DMS114 treated with DMSO at 0.1 percent for 48 hours (cell line): ENCODE data around the gene FAM13B.
"Not testable (repeated sequence)": the region's sequence is repeated elsewhere in the genome, so short reads cannot be mapped to it uniquely, and the experiment has no call there.

Experiments
- DNase-seq: peaks from one replicate; lab custom pipeline; 2025; ENCODE audit not compliant: unreplicated experiment; lab: John Stamatoyannopoulos, UW

Gene FAM13B

DNA sequence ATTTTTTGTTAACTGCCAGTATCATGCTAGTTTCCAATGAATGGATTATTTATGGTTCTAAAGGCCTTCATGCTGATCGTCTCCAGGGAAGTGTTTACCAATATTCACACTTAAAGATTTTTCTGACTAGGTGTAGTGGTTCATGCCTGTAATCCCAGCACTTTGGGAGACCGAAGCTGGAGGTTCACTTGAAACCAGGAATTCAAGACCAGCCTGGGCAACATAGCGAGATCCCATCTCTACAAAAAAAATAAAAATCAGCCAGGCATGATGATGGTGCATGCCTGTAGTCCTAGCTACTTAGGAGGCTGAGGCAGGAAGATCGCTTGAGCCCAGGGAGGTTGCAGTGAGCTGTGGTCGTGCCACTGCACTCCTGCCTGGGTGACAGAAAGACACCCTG, 43.5 kb downstream of the FAM13B start:
- no peak for DNase-seq

DNA sequence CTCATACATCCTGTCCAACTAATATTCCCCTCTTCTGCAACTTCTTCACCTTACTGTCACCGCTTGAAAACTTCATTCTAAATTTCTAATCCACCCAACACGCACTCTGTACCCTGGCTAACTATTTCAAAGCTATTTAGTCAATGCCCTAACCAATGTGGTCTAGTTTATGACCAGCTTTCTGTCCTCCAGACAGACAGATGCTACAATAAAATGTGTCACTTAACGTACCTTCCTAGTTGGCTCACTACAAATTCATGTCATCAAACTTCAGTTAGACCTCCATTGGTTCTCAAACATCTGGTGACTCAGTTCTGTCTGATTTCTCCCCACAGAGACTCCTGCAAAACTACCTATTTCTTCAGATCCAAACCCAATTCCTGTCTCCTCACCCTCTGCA, 57.7 kb downstream of the FAM13B start:
- no peak for DNase-seq

DNA sequence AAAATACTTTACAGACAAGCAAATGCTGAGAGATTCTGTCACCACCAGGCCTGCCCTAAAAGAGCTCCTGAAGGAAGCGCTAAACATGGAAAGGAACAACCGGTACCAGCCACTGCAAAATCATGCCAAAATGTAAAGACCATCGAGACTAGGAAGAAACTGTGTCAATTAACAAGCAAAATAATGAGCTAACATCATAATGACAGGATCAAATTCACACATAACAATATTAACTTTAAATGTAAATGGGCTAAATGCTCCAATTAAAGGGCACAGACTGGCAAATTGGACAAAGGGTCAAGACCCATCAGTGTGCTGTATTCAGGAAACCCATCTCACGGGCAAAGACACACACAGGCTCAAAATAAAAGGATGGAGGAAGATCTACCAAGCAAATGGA, 62.5 kb downstream of the FAM13B start:
- not testable (repeated sequence) for DNase-seq

DNA sequence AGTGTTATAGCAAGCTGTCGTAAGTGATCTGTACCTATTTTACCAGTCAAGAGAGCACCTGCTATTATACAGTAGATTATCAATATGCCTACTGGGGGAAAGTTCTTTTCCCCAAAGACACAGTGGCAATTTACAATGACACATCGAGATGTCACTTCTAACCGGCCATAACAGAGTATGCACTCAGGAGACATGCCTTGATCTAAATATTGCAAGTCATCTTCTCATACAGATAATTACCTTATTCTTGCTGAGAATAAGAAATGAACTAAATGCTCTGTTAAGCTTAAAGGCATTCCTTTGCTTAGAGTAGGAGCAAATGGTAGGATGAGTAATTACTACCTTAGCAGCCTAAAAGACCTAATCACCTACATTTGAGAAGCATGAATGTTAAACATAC, 72.1 kb downstream of the FAM13B start:
- no peak for DNase-seq

DNA sequence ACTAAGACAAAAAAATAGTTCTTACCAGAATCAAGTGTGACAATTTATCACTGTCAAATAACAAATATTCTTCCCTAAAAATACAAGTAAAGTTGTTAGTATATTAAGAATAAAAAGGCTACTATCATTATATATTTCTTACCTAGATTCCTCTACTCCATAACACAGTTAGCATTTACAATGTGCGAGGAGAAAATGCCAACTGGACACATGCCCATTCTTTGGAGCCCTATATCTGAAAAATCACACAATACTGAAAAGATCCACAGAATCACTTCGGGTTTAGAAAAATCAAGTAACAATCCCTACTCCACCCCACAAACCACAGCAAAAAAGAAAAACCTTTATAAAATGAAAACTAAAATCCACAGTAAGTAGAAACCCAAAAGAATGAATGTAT, 72.7 kb downstream of the FAM13B start:
- no peak for DNase-seq

DNA sequence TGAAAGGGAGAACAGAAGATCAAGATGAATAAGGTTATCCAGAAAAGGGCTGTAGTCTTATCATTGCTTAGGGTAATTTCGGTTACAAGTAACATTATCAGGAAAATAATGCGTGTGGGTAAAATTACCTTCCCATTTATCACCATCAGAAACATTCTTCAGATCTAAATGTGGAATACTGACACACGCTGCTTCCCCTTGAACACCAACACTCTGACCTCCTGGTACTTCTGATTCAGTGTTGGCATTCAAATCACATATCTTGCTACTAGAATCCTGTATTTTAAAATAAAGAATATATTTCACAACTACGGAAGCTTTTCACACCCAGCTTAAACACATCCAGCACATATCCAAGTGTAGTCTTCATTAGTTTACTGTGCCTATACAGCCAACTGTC, 73.4 kb downstream of the FAM13B start:
- DNase-seq, result no peak

DNA sequence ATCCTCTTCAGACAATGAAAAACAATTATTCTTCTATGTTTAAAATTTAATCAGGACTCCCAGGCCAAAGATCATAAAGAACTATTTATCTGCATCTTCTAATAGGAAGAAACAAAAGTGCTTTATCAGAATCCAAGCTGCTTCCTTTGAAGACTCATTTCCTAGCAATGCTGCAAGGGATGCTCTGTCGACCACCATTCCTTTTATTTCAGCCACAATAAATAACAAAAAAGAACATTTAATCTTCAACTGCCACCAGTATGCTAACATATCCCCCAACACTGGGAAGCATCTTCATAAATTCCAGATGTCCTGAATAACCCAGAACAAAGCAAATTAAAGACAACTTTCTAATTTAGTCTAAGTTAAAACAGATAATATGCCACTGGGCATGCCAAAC, 74.9 kb downstream of the FAM13B start:
- DNase-seq, result no peak

DNA sequence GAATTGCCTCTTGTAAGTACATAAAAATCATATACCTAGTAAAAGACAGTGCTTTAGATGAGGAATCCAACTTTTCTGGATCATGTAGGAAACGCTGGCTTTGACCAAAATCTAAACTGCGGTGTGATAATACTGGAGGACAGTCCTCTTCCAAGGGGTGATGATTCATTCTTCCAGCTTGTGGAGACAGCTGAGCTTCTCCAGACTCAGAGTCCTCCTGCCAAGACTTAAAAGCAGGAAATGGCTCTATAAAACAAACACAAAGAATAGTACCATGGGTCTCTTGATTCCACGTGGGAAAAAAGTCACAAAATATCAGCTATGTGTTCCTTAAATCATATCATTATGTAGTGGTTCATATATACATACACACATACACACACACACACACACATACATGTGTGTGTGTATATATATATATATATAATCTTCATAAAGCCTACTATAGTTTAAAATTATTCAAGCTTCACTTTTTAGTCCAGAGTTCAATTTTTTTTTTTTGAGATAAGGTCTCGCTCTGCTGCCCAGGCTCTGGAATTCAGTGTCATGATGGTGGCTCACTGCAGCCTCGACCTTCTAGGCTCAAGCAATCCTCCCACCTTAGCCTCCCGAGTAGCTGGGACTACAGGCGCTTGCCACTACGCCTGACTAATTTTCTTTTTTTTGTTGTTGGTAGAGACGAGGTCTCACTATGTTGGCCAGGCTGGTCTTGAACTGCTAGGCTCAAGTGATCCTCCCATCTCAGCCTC, 78.6 kb downstream of the FAM13B start:
- no peak for DNase-seq

DNA sequence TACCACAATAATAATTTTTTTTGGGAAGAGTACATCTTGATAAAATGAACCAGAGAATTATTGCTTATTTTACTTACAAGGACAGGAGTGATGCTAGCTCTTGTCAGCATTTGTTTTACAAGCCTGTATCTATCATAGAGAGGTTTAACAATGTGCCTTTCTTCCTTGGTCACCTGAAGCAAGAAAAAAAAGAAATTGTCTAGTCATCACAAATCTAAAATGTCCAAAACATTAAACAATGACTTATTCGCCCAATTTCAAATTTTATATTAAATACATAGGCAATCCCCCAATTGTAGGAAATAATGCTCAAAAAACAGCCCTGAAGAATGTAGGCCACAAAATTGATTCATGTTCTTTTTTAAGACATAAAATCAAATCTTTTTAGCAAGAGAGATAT, 87.1 kb downstream of the FAM13B start:
- DNase-seq, result no peak

DNA sequence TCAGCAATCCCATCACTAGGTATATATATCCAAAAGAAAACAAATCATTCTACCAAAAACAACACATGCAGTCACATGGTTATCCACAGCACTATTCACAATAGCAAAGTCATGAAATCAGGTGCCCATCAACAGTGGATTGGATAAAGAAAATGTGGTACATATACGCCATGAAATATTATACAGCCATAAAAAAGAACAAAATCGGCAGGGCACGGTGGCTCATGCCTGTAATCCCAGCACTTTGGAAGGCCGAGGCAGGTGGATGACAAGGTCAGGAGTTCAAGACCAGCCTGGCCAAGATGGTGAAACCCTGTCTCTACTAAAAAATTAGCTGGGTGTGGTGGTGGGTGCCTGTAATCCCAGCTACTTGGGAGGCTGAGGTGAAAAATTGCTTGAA, 88.6 kb downstream of the FAM13B start:
- not testable (repeated sequence) for DNase-seq

DNA sequence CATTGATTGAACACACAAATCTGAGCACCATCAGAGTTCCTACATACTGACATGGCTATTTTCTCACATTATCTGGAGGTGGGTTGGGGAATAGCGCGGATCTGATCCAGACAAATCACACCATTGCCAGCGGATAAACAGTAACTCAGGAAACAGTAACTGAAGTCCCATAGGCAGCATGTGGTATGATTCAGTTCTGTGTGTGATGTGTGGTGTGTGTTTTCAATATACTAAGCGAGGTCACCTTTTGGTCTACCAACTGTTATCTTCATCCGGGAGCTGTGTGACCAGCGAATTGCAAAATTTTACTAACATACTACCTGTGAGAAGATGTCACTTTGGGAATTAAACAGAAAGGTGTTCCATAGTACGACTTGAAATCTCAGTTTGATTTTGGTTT, 93.5 kb downstream of the FAM13B start:
- no peak for DNase-seq

DNA sequence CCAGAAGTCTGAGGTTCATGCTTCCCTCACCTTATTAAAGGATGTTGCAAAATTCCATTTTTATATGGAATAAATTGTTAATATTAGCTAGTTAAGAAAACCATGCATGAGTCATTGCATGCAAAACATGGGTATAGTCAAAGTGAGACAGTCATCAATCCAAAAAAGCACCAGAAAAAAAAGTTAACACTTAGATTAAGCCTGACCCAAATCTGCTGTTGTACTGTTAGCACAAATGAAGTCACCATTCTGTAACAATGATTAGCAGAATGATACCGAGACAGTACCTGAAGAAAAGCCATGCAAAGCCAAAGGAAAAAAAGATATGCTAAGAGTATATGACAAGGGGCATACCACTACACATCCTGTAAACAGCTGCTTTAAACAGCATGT, 94.1 kb downstream of the FAM13B start:
- no peak for DNase-seq

DNA sequence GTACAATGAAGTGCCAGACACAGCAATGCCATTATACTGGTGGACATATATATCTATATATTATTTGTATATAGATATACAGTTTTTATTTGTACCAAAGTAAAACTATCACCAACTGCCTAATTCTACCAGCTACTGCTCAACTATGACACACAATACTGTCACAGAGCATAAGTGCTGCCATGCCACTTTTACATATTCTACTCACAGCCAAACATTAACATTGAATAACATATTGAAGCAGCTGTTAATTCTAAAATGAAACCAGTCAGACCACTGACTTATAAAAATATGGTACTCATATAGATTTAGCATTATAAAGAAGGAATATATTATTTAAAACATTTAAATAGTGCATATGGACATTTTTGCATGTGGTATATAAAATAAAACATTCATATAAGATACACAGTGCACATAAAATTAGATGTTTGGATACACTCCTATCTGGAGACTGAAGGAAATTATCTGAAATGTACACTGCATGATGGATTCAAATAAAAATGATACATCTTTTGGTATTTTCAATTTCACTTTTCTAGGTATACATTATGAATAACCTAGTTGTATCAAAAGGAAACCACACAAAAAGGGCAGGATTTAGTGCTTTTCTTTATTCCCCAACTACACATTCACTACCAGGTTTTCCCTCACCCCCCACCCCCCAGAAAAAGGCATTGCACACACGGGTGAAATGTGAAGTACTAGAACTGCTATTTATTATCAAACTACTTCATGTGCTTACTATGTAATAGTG, 94.7 kb downstream of the FAM13B start:
- no peak for DNase-seq

DNA sequence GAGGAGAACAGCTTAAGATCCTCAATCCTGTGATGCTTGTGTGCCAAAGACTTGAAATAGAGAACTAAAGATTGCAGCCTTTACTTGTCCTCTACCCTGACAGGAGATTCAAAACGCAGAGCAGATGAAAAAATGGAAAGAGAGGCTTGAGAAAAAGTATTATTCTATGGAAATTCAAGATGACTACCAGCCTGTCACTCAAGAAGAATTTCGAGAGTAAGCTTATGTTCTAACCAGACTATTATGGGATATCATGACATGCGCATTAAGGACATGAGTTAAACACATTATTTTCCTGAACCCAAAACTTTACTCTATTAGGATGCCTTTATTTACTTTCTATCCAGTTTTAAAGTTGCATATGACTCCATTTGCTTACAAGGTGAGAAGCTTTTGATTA, 97.2 kb downstream of the FAM13B start:
- DNase-seq, result no peak

DNA sequence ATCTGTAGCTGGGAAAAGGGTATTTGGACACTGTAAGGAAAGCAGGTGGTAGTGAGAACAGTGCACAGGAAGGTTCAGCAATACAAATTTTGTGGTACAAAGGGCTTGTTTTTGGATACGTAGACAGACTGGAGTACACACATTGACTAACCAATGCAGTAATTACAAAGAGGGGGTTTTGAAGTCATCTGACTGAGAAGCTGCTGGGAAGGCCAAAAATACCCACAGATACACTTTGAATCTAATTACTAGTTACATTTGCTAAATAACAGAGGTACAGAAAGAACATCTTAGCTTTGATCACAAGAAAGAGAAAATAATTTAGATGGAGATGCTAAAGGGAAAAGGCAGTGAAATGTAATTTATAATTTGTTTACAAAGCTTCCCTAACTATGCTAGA, 97.7 kb downstream of the FAM13B start:
- DNase-seq, result no peak

DNA sequence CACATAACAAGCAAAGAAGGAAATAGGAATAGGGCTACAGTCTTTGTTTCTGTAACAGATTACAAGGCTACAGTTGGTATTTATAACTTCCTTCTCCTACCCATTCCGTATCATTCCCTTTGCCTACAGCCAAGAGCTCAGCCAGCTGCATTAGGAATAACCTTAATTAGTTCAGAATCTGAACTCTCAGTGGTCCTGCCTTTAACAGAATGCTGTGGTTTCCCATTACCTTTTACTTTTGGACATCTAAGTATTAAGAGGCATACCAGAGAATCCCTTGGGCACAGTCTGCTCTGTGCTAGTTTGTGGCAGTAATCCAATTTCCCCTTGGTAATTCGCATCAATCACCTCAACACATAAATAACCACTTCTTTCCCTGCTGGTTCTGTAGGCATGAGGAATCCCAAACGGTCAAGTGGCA, 99.4 kb downstream of the FAM13B start:
- no peak for DNase-seq

DNA sequence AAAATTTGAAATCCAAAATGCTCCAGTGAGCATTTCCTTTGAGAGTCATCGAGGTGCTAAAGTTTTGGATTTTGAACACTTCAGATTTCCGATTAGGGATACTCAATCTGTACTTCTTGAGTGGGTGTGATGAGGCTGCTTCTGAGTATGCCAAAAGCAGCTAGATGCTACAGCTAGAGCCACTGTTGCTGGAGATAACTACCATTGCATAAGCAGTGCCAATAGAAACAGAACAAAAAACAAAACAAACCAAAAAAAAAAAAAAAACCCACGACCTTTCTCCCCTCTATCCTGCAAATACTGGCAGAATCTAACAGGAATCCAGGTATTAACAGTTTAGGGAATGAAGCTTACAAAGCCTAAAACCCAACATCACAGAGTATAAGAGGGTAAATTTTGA, 100.1 kb downstream of the FAM13B start:
- no peak for DNase-seq

DNA sequence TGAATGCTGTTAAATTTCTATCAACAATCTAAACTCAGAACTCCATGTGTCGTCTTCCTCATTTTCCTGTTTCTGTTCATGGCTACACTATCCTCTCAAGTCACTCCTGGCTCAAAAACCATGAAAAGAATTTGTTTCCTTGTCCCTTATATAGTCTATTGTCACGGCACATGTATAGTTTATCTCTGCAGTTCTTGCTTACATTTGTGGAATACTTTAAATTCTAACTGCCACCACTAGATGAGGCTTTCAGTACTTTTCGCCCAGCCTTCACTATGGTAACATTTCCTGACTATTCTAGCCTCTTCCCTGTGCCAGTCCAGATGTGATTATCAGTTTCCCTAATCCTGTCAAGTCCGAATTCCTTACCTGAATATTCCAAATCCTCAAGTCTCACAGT, 109.0 kb downstream of the FAM13B start:
- DNase-seq, result no peak

DNA sequence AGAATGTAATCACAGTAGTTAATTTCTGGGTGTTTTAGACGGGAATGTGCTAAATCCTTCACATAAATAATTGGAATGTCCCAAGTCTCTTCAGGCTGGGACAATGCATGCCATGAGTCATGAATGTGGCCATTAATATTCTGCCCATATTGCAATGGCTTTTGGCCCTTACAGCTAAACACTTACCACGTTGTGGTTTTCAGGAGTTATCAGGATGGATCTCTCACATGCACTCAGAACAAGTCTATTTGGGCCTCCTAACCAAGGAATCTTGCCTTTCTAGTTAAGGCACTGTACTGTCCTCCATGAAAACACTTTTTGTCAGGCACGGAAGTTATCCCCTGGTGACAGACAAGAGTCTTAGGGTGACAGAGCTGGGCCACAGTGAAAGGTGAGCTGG, 110.9 kb downstream of the FAM13B start:
- DNase-seq, result no peak

DNA sequence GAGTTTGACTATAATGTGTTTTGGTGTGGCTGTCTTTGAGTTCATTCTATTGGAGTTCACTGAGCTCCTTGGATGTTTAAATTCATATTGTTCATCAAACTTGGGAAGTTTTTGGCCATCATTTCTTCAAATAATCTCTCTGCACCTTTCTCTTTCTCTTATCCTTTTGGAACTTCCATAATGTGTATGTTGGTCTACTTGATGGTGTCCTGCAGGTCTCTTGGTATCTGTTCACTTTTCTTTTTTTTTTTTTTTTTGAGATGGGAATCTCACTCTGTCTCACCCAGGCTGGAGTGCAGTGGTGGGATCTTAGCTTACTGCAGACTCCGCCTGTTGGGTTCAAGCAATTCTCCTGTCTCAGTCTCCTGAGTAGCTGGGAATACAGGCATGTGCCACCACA, 116.0 kb downstream of the FAM13B start:
- no peak for DNase-seq

DNA sequence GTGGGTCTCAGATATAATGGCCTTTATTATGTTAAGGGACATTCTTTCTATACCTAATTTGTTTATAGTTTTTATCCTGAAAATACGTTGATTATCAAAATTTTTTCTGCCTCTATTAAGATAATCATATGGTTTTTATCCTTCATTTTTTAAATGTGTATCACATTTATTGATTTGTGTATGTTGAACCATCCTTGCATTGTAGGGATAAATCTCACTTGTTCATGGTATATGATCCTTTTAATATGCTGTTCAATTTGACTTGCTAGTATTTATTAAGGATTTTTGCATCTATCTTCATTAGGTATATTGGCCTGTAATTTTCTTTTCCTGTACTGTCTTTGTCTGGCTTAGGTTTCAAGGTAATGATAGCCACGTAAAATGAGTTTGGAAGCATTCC, 118.1 kb downstream of the FAM13B start:
- no peak for DNase-seq

DNA sequence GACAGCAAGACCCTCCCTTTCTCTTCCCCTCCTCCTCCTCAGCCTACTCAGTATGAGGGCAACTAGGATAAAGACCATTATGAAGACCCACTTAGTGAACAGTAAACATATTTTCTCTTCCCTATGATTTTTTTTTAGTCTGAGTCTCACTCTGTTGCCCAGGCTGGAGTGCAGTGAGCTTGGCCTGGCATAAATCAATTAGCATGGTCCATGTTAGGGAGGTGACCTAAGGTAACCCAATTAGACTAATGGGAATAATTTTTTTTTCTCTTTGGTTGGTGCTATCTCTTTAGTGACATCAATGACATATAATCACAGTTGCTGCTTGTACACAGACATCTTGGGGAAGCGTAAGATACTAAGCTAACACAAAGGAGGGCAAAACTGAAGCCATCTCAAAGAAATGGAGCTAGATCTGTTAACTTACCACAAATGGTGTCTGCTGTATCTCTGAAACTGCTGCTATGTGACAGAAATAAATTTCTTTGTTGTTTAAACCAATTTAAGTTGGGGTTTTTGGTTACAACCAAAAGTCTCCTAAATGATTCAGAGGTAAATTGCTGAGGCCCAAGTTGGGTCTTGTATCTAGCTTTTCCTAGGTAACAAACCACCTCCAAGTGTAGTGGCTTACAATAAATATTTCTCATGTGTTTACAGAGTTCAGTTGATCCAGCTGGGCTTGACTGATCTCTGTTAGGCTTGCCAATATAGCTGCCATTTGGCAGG, 130.3 kb downstream of the FAM13B start:
- no peak for DNase-seq
